Ovary (tissue), 3 donors: ENCODE measurements around the gene CACNA1E.

Experiments used
- POLR2A ChIP-seq: fragments of 450-650 bp; IDR thresholded peaks from one replicate; pipeline ENCODE4 v1.6.1; 2017; ENCODE audit warnings: antibody characterized with exemption, mild to moderate bottlenecking, moderate library complexity
- TF ChIP-seq, protein P1 (sequence below), 3 donors: fragments of 450-650 bp in 2 of 3; fragments of 200-600 bp in 1 of 3; IDR thresholded peaks; one replicate each; pipeline versions ENCODE4 v1.5.1 to v1.8.0; 2016 to 2022; ENCODE audit warnings: antibody characterized with exemption in 3 of 3, mild to moderate bottlenecking in 1 of 3
- donor health status: DM: no; HTN: no; CAD: no.

DNA sequence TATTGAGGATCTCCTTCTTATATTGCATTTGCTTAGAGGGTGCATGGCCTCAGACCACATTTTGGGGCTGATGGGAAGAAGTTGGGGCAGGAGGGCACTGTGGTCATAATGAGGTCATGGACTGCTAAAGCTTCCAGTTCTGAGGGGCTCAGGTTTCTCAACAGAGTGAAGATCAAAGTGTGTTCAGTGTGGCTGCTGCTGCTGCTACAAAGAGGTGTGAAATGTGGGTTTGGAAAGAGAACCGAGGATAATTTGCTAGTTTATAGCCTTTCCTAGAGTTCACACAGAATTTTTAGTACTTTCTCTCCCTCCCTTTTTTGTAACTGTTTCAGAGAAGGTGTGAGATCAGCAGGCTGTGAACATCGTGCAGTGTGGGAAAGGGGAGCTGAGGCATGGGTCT is 73.3 kb downstream of the CACNA1E start:
- TF ChIP-seq, protein P1, sequence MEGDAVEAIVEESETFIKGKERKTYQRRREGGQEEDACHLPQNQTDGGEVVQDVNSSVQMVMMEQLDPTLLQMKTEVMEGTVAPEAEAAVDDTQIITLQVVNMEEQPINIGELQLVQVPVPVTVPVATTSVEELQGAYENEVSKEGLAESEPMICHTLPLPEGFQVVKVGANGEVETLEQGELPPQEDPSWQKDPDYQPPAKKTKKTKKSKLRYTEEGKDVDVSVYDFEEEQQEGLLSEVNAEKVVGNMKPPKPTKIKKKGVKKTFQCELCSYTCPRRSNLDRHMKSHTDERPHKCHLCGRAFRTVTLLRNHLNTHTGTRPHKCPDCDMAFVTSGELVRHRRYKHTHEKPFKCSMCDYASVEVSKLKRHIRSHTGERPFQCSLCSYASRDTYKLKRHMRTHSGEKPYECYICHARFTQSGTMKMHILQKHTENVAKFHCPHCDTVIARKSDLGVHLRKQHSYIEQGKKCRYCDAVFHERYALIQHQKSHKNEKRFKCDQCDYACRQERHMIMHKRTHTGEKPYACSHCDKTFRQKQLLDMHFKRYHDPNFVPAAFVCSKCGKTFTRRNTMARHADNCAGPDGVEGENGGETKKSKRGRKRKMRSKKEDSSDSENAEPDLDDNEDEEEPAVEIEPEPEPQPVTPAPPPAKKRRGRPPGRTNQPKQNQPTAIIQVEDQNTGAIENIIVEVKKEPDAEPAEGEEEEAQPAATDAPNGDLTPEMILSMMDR (IDR thresholded peaks at IDR 0.05): no peak
- TF ChIP-seq POLR2A: no peak
